Fibroblast of lung (primary cell): ENCODE results near the gene RTF1. TPM values are rescaled to one million over a fixed set of nuclear protein-coding genes. Genes with fewer than 3 reads are reported as not detected.

Experiments used
- DNase-seq, 2 donors: peaks; one replicate each; pipeline versions ENCODE4 v3.0.0 to v3.0.0-alpha.2; 2010; ENCODE audit warnings: low read depth in 2 of 2
- H2AFZ ChIP-seq: 2 replicates; pipeline ENCODE4 v1.5.1; 2012; ENCODE audit warnings: low read length, control low read depth, inconsistent platforms
- H3K27ac ChIP-seq: 2 replicates; pipeline ENCODE4 v1.5.1; 2011; ENCODE audit warnings: low read length, control low read depth; ENCODE audit not compliant: insufficient read depth
- H3K27me3 ChIP-seq: 2 replicates; pipeline ENCODE4 v1.5.1; 2011; ENCODE audit warnings: mild to moderate bottlenecking, low read length; ENCODE audit not compliant: control insufficient read depth, insufficient read depth
- H3K36me3 ChIP-seq: 2 replicates; pipeline ENCODE4 v1.5.1; 2011; ENCODE audit warnings: low read length; ENCODE audit not compliant: control insufficient read depth, insufficient read depth
- H3K4me1 ChIP-seq: 2 replicates; pipeline ENCODE4 v1.5.1; 2011; ENCODE audit warnings: low read length; ENCODE audit not compliant: control insufficient read depth, insufficient read depth; ENCODE audit errors: extremely low read depth
- H3K4me2 ChIP-seq: 2 replicates; pipeline ENCODE4 v1.5.1; 2011; ENCODE audit warnings: low read length, control low read depth; ENCODE audit not compliant: insufficient read depth; ENCODE audit errors: extremely low read depth
- H3K4me3 ChIP-seq, 4 experiments: fragments of 200-600 bp in 1 of 4; sonication (generic) in 1 of 4; replicated peaks in 1 of 4; 2 replicates each; pipeline ENCODE4 v1.5.1; 2011 to 2016; ENCODE audit warnings: low read length in 4 of 4, low read depth in 3 of 4, mild to moderate bottlenecking in 3 of 4, control low read depth in 2 of 4, inconsistent platforms in 1 of 4, mixed read lengths in 1 of 4; ENCODE audit not compliant: insufficient read depth in 1 of 4; ENCODE audit errors: control extremely low read depth in 1 of 4
- H3K79me2 ChIP-seq: 2 replicates; pipeline ENCODE4 v1.5.1; 2012; ENCODE audit warnings: mild to moderate bottlenecking, low read length, inconsistent platforms; ENCODE audit not compliant: control insufficient read depth, insufficient read depth
- H3K9ac ChIP-seq: 2 replicates; pipeline ENCODE4 v1.5.1; 2011; ENCODE audit warnings: mild to moderate bottlenecking, low read length, control low read depth; ENCODE audit not compliant: insufficient read depth
- H3K9me3 ChIP-seq: 2 replicates; pipeline ENCODE4 v1.5.1; 2012; ENCODE audit warnings: low read depth, low read length; ENCODE audit not compliant: control insufficient read depth, insufficient read depth
- H4K20me1 ChIP-seq: 2 replicates; pipeline ENCODE4 v1.5.1; 2011; ENCODE audit warnings: low read length; ENCODE audit not compliant: control insufficient read depth, insufficient read depth; ENCODE audit errors: extremely low read depth
- EZH2 ChIP-seq: IDR thresholded peaks from 2 replicates; pipeline ENCODE4 v1.5.1; 2012; ENCODE audit warnings: low read length, control low read depth, mild to moderate bottlenecking; ENCODE audit errors: missing control alignments
- polyA plus RNA-seq, 2 donors: library from polyadenylated mRNA; depleted of rRNA in 1 of 2; stranded (reverse) in 1 of 2; unstranded in 1 of 2; fragments of >200 nt; gene quantifications; 2 replicates each; pipeline ENCODE4 v1.2.1, GENCODE V29; 2011 to 2012; ENCODE audit warnings: missing spikeins in 1 of 2
- total RNA-seq: library from RNA; depleted of rRNA; stranded (reverse); fragments of >200 nt; gene quantifications from 2 replicates; pipeline ENCODE4 v1.2.1, GENCODE V29; 2014
- TF ChIP-seq, protein P1 (sequence below), 2 donors: IDR thresholded peaks in 1 of 2; conservative IDR thresholded peaks in 1 of 2; 1 replicate in 1 of 2; 2 replicates in 1 of 2; pipeline ENCODE4 v1.5.1; 2011 to 2012; ENCODE audit warnings: low read length in 2 of 2, control low read depth in 1 of 2, inconsistent platforms in 1 of 2, low read depth in 1 of 2, mild to moderate bottlenecking in 1 of 2

The RTF1 gene
- total and polyA plus RNA-seq, 2 donors (not counting 1 experiment from before 2014, with no cell fraction given), result 16.0 to 38.9 TPM

DNA sequence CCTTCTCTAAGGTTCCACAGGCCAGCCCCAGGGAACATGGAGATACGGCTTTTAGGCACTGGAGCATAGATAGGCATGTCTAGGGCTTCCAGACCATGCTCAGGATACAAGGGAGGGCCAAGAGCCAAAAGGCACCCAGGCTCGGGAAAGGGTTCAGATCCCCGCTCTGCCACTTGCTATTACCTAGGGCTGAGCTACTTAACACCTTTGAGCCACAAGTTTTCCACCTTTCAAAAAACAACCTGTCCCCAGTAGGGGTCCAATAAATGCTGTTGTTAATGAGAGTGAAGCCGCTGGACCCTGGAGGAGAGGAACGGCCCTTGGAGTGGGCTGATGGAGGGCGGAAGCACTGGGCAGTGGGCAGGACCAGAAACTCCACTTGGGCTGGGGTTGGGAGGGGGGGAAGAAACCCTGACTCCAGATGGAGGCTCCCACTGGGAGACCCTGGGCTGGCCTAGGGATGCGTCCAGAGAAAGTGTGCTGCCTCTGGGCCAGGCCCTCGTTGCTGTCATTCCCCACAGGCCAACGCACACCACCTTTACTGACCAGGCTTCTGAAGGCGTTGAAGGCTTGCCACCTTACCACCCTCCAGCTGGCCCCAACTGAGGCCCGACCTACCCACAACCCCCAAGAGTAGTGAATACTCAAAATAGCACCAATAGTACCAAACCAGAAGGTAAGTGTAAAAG, 68.2 kb downstream of the RTF1 start:
- no peak overlapping the region for H3K9ac ChIP-seq

DNA sequence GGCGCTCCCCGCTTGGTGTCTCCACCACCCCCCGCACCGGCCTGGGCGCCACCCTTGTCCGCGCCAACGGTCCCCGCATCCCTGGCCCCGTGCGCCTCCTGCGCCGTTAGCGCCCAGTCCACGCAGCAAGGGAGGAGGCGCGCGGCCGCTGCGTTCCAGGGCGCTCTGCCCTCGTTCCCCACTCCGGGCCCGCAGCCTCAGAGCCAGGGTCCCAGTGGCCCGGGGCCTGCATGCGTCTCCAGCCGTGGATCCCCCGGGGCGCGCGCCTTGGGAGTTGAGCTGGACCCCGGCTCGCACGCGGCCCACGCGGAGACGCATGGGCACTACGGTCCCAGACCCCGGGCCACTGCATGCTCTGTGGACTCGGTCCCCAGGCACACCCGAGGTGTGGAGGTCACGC, 69.4 kb downstream of the RTF1 start:
- Histone ChIP-seq H2AFZ (no peak overlapping the region), H3K36me3 (peaks cover 2% of the 10 kb centered on the region), H3K4me2 (no peak overlapping the region), H3K79me2 (no peaks in the 10 kb centered on the region), H3K4me3 (no peak overlapping the region), H3K27me3 (no peaks in the 10 kb centered on the region), H3K9ac (no peak overlapping the region), H3K4me1 (peaks cover 7% of the 10 kb centered on the region), H3K27ac (no peak overlapping the region), H4K20me1 (no peaks in the 10 kb centered on the region), H3K9me3 (no peaks in the 10 kb centered on the region)
- TF ChIP-seq EZH2, result no peak
- TF ChIP-seq, protein P1, sequence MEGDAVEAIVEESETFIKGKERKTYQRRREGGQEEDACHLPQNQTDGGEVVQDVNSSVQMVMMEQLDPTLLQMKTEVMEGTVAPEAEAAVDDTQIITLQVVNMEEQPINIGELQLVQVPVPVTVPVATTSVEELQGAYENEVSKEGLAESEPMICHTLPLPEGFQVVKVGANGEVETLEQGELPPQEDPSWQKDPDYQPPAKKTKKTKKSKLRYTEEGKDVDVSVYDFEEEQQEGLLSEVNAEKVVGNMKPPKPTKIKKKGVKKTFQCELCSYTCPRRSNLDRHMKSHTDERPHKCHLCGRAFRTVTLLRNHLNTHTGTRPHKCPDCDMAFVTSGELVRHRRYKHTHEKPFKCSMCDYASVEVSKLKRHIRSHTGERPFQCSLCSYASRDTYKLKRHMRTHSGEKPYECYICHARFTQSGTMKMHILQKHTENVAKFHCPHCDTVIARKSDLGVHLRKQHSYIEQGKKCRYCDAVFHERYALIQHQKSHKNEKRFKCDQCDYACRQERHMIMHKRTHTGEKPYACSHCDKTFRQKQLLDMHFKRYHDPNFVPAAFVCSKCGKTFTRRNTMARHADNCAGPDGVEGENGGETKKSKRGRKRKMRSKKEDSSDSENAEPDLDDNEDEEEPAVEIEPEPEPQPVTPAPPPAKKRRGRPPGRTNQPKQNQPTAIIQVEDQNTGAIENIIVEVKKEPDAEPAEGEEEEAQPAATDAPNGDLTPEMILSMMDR (conservative IDR thresholded peaks at IDR 0.05 in 1 of 2, IDR thresholded peaks at IDR 0.05 in 1 of 2; ENCODE audit: low read depth in 1 of 2, low read length in 2 of 2), result no peak
- no peak for DNase-seq

More for the DNA sequence above, 68.2 kb downstream of the RTF1 start:
- DNase-seq, result no peak
- TF ChIP-seq, protein P1 (conservative IDR thresholded peaks at IDR 0.05 in 1 of 2, IDR thresholded peaks at IDR 0.05 in 1 of 2; ENCODE audit: low read depth in 1 of 2, low read length in 2 of 2), result no peak
- TF ChIP-seq EZH2, result no peak
- no peak overlapping the region for H3K4me2 ChIP-seq
- no peaks in the 10 kb centered on the region for H3K79me2 ChIP-seq
- peaks cover 8% of the 10 kb centered on the region for H3K36me3 ChIP-seq
- no peaks in the 10 kb centered on the region for H4K20me1 ChIP-seq
- H3K4me1 ChIP-seq, result no peaks in the 10 kb centered on the region
- no peak overlapping the region for H3K27ac ChIP-seq
- no peaks in the 10 kb centered on the region for H3K27me3 ChIP-seq
- H2AFZ ChIP-seq, result no peak overlapping the region
- H3K4me3 ChIP-seq, result no peak overlapping the region
- no peaks in the 10 kb centered on the region for H3K9me3 ChIP-seq

DNA sequence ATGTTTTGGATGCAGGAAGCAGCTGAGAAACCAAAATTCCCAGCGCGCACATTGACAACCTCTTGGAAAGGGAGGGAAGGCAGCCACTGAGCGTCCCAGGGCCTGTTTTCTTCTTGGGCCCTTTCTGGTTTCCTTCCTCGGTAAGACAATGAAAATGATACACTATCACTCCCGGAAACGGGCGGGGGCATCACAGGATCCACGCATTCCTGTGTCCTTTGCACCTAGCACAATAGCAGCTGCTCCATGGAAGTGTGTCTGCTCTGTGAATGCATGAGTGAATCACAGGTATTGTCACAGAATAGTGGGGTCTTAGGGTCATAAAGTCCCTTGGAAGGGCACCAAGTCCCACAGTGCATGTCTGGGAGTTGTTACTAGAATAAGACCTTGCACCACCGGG, 70.5 kb downstream of the RTF1 start:
- Histone ChIP-seq H3K4me3 (no peak overlapping the region), H3K36me3 (no peaks in the 10 kb centered on the region), H3K9me3 (no peaks in the 10 kb centered on the region), H3K9ac (no peak overlapping the region), H4K20me1 (no peaks in the 10 kb centered on the region), H3K79me2 (no peaks in the 10 kb centered on the region), H2AFZ (no peak overlapping the region), H3K27me3 (no peaks in the 10 kb centered on the region), H3K4me1 (peaks cover 14% of the 10 kb centered on the region), H3K4me2 (no peak overlapping the region), H3K27ac (no peak overlapping the region)
- no peak for TF ChIP-seq EZH2
- TF ChIP-seq, protein P1 (conservative IDR thresholded peaks at IDR 0.05 in 1 of 2, IDR thresholded peaks at IDR 0.05 in 1 of 2; ENCODE audit: low read depth in 1 of 2, low read length in 2 of 2), result no peak
- no peak for DNase-seq
